OCI-LY7 (cell line): ENCODE results near the gene CMTM8.

ENCODE experiments used
- EZH2phosphoT487 ChIP-seq: fragments of 200-600 bp; sonication (generic); IDR thresholded peaks from 2 replicates; pipeline ENCODE4 v1.6.1; 2018; ENCODE audit warnings: low read depth, borderline replicate concordance, mild to moderate bottlenecking, mixed run types, antibody characterized with exemption, low read length, moderate library complexity, mixed read lengths
- TF ChIP-seq, protein P1 (sequence below): fragments of 200-600 bp; sonication (generic); conservative IDR thresholded peaks from 2 replicates; pipeline ENCODE4 v1.5.1; 2014; ENCODE audit warnings: mild to moderate bottlenecking, antibody characterized with exemption, low read length, moderate library complexity, mixed read lengths

DNA sequence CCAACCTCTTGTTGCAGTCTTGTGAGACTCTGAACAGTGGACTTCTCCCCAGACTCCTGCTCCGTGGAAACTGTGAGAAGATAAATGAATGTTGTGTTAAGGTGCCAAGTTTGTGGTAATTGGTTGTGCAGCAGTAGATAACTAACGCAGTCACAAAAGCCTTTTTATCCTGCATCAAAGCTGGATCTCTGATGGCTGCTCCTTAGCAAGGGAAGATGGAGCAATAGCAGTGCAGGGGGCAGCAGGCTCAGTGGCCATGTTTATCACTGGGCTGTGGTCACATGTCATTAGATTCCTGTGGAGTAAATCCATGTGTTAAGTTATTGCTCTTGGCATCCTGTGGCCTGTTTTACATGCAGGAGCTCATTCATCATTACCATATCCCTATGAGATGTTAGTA, 166.7 kb downstream of the CMTM8 start:
- TF ChIP-seq, protein P1, sequence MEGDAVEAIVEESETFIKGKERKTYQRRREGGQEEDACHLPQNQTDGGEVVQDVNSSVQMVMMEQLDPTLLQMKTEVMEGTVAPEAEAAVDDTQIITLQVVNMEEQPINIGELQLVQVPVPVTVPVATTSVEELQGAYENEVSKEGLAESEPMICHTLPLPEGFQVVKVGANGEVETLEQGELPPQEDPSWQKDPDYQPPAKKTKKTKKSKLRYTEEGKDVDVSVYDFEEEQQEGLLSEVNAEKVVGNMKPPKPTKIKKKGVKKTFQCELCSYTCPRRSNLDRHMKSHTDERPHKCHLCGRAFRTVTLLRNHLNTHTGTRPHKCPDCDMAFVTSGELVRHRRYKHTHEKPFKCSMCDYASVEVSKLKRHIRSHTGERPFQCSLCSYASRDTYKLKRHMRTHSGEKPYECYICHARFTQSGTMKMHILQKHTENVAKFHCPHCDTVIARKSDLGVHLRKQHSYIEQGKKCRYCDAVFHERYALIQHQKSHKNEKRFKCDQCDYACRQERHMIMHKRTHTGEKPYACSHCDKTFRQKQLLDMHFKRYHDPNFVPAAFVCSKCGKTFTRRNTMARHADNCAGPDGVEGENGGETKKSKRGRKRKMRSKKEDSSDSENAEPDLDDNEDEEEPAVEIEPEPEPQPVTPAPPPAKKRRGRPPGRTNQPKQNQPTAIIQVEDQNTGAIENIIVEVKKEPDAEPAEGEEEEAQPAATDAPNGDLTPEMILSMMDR, result no peak
- TF ChIP-seq EZH2phosphoT487, result no peak
